SU-DHL-6 (cell line): Measurements from ENCODE around the gene MAGEB10.
"Not testable (repeated sequence)": the region's sequence is repeated elsewhere in the genome, so short reads cannot be mapped to it uniquely, and the experiment has no call there.

Source experiments
- EZH2phosphoT487 ChIP-seq: fragments of 200-600 bp; sonication (generic), shearing (Covaris generic); conservative IDR thresholded peaks from 2 replicates; pipeline ENCODE4 v1.6.1; 2018; ENCODE audit warnings: mild to moderate bottlenecking, antibody characterized with exemption, low read length, moderate library complexity, mixed read lengths
- TF ChIP-seq, protein P1 (sequence below): fragments of 200-600 bp; sonication (generic); IDR thresholded peaks from one replicate; pipeline ENCODE4 v1.5.1; 2017; ENCODE audit warnings: antibody characterized with exemption, mild to moderate bottlenecking, low read length, moderate library complexity; ENCODE audit not compliant: insufficient read depth, poor library complexity, severe bottlenecking

DNA sequence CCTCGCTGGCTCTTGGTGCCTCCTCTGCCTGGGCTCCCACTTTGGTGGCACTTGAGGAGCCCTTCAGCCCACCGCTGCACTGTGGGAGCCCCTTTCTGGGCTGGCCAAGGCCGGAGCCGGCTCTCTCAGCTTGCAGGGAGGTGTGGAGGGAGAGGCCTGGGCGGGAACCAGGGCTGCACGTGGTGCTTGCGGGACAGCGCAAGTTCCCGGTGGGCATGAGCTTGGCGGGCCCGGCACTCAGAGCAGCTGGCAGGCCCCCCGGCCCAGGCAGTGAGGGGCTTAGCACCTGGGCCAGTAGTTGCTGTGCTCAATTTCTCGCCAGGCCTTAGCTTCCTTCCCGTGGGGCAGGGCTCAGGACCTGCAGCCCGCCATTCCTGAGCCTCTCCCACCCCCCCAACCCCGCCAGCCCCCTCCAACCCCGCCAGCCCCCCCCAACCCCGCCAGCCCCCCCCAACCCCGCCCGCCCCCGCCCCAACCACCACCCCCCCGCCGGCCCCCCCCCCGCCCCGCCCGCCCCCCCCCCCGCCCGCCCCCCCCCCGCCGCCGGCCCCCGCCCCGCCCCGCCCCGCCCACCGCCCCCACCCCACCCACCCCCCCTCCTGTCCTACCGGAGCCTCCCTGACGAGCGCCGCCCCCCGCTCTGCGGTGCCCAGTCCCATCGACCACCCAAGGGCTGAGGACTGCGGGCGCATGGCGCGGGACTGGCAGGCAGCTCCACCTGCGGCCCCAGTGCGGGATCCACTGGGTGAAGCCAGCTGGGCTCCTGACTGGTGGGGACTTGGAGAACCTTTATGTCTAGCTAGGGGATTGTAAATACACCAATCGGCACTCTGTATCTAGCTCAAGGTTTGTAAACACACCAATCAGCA lies 1.4 kb downstream of the MAGEB10 start:
- TF ChIP-seq, protein P1, sequence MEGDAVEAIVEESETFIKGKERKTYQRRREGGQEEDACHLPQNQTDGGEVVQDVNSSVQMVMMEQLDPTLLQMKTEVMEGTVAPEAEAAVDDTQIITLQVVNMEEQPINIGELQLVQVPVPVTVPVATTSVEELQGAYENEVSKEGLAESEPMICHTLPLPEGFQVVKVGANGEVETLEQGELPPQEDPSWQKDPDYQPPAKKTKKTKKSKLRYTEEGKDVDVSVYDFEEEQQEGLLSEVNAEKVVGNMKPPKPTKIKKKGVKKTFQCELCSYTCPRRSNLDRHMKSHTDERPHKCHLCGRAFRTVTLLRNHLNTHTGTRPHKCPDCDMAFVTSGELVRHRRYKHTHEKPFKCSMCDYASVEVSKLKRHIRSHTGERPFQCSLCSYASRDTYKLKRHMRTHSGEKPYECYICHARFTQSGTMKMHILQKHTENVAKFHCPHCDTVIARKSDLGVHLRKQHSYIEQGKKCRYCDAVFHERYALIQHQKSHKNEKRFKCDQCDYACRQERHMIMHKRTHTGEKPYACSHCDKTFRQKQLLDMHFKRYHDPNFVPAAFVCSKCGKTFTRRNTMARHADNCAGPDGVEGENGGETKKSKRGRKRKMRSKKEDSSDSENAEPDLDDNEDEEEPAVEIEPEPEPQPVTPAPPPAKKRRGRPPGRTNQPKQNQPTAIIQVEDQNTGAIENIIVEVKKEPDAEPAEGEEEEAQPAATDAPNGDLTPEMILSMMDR: not testable (repeated sequence)
- TF ChIP-seq EZH2phosphoT487: not testable (repeated sequence)
